GM12878 (cell line): Measurements from ENCODE around the gene OGFR. TPM values are rescaled to one million over a fixed set of nuclear protein-coding genes. Genes with fewer than 3 reads are reported as not detected.
A peak's percentile ranks its signal among the peaks of the same experiment; 100 is the strongest.

Experiments used
- ATF3 ChIP-seq: IDR thresholded peaks from 2 replicates; pipeline ENCODE4 v1.6.1; 2011; ENCODE audit warnings: low read depth, mild to moderate bottlenecking, low read length, moderate library complexity, borderline replicate concordance; ENCODE audit errors: extremely low read depth
- CHD1 ChIP-seq: IDR thresholded peaks from 2 replicates; pipeline ENCODE4 v1.6.1; 2012; ENCODE audit warnings: low read depth, low read length, improper control_type of control experiment
- DPF2 ChIP-seq: fragments of 450-650 bp; IDR thresholded peaks from 2 replicates; pipeline ENCODE4 v1.6.1; 2017; ENCODE audit warnings: mild to moderate bottlenecking
- E2F8 ChIP-seq: fragments of 450-650 bp; IDR thresholded peaks from 2 replicates; pipeline ENCODE4 v1.6.1; 2018; ENCODE audit warnings: mild to moderate bottlenecking, low read depth, moderate library complexity; ENCODE audit not compliant: partially characterized antibody
- ELK1 ChIP-seq: IDR thresholded peaks from 2 replicates; pipeline ENCODE4 v1.6.1; 2012; ENCODE audit warnings: low read depth, low read length, improper control_type of control experiment
- FOXK2 ChIP-seq: fragments of 450-650 bp; IDR thresholded peaks from 2 replicates; pipeline ENCODE4 v1.6.1; 2017; ENCODE audit warnings: mild to moderate bottlenecking, moderate library complexity
- HCFC1 ChIP-seq: fragments of 150-350 bp; IDR thresholded peaks from 2 replicates; pipeline ENCODE4 v1.6.1; 2014; ENCODE audit warnings: low read length
- HSF1 ChIP-seq: fragments of 150-350 bp; IDR thresholded peaks from 2 replicates; pipeline ENCODE4 v1.6.1; 2014; ENCODE audit warnings: mild to moderate bottlenecking, low read depth, low read length
- IRF3 ChIP-seq: fragments of 450-650 bp; IDR thresholded peaks from 2 replicates; pipeline ENCODE4 v1.6.1; 2014; ENCODE audit warnings: mild to moderate bottlenecking
- KAT2A ChIP-seq: conservative IDR thresholded peaks from 2 replicates; pipeline ENCODE4 v1.6.1; 2011; ENCODE audit warnings: low read depth, low read length; ENCODE audit not compliant: control insufficient read depth
- KDM1A ChIP-seq: fragments of 200-600 bp; sonication (generic); IDR thresholded peaks from 2 replicates; pipeline ENCODE4 v1.6.1; 2016; ENCODE audit warnings: borderline replicate concordance
- LARP7 ChIP-seq: fragments of 450-650 bp; IDR thresholded peaks from 2 replicates; pipeline ENCODE4 v1.6.1; 2017; ENCODE audit warnings: mild to moderate bottlenecking
- MYC ChIP-seq: IDR thresholded peaks from 2 replicates; pipeline ENCODE4 v1.6.1; 2011; ENCODE audit warnings: mild to moderate bottlenecking, low read length, moderate library complexity, inconsistent platforms; ENCODE audit not compliant: insufficient read depth, insufficient replicate concordance, insufficient read length, severe bottlenecking
- SMC3 ChIP-seq: IDR thresholded peaks from 2 replicates; pipeline ENCODE4 v1.6.1; 2011; ENCODE audit warnings: low read length, improper control_type of control experiment, borderline replicate concordance
- YY1 ChIP-seq: IDR thresholded peaks from 2 replicates; pipeline ENCODE4 v1.6.1; 2011; ENCODE audit warnings: low read depth, mild to moderate bottlenecking, low read length
- ZBTB40 ChIP-seq: fragments of 450-650 bp; IDR thresholded peaks from 2 replicates; pipeline ENCODE4 v1.6.1; 2016; ENCODE audit warnings: mild to moderate bottlenecking, moderate library complexity, borderline replicate concordance
- ZNF622 ChIP-seq: fragments of 450-650 bp; IDR thresholded peaks from 2 replicates; pipeline ENCODE4 v1.6.1; 2017; ENCODE audit warnings: mild to moderate bottlenecking, inconsistent platforms
- ZSCAN29 ChIP-seq: fragments of 450-650 bp; IDR thresholded peaks from 2 replicates; pipeline ENCODE4 v1.6.1; 2017; ENCODE audit warnings: mild to moderate bottlenecking, moderate library complexity
- polyA plus RNA-seq, 11 experiments: library from polyadenylated mRNA; depleted of rRNA in 4 of 11; unstranded in 6 of 11; stranded (reverse) in 5 of 11; fragments of >200 nt; fragmentation: Nextera tagmentation in 4 of 11; fragmentation: Illumina TruSeq in 1 of 11; extraction: Ambion mirVana in 4 of 11; extraction: Trizol in 1 of 11; gene quantifications; 1 replicate in 1 of 11; 2 replicates in 10 of 11; pipeline versions ENCODE4 v1.2.1 to v1.2.3, GENCODE V29; 2011 to 2016; ENCODE audit warnings: inconsistent platforms in 2 of 11, missing spikeins in 2 of 11, low read depth in 1 of 11
- total RNA-seq, 4 experiments: library from RNA; depleted of rRNA in 3 of 4; stranded (reverse); fragments of >200 nt in 3 of 4; fragmentation: Illumina TruSeq in 1 of 4; extraction: Trizol in 1 of 4; gene quantifications; 2 replicates each; pipeline versions ENCODE4 v1.2.1 to v1.2.3, GENCODE V29; 2013 to 2021

OGFR gene
- total and polyA plus RNA-seq, 10 of the 15 experiments (the other 5 are each of a cell fraction or from before 2014, with no cell fraction given): 0.72 to 62.1 (median 27.3) TPM

- TF ChIP-seq E2F8: no peak
- no peak for TF ChIP-seq ATF3
- TF ChIP-seq HSF1: no peak
- TF ChIP-seq ELK1: no peak
- peak; percentile 51; the same call in 1 of the 2 replicates for TF ChIP-seq YY1
- TF ChIP-seq LARP7: no peak
- TF ChIP-seq ZSCAN29: no peak
- TF ChIP-seq FOXK2: no peak
- TF ChIP-seq CHD1: no peak
- no peak for TF ChIP-seq HCFC1
- no peak for TF ChIP-seq IRF3
- TF ChIP-seq KDM1A: no peak
- no peak for TF ChIP-seq KAT2A
- no peak for TF ChIP-seq ZBTB40
- TF ChIP-seq SMC3: peak; percentile 72
- TF ChIP-seq MYC: no peak
- no peak for TF ChIP-seq ZNF622
- TF ChIP-seq DPF2: no peak
Observed at GRCh38 chr20:62791301-62792181, 13.1 kb upstream of the OGFR start (continued).
